Right renal cortex interstitium (tissue), 3 donors: ENCODE results near the gene MPV17L. TPM values are rescaled to one million over a fixed set of nuclear protein-coding genes. Genes with fewer than 3 reads are reported as not detected.
"Not testable (repeated sequence)": the region's sequence is repeated elsewhere in the genome, so short reads cannot be mapped to it uniquely, and the experiment has no call there.

ENCODE experiments used
- DNase-seq, 3 donors: peaks; one replicate each; pipeline ENCODE4 v3.0.0-alpha.2; 2013; ENCODE audit warnings: low read depth in 3 of 3, low spot score in 2 of 3
- polyA plus RNA-seq, 3 donors: library from polyadenylated mRNA; unstranded; fragments of 120-200 nt; gene quantifications; one replicate each; pipeline ENCODE4 v1.2.1, GENCODE V29; 2013; ENCODE audit not compliant: insufficient read length in 3 of 3

The MPV17L gene
- polyA plus RNA-seq, 3 donors: 6.8 to 8.8 (median 8.7) TPM

DNA sequence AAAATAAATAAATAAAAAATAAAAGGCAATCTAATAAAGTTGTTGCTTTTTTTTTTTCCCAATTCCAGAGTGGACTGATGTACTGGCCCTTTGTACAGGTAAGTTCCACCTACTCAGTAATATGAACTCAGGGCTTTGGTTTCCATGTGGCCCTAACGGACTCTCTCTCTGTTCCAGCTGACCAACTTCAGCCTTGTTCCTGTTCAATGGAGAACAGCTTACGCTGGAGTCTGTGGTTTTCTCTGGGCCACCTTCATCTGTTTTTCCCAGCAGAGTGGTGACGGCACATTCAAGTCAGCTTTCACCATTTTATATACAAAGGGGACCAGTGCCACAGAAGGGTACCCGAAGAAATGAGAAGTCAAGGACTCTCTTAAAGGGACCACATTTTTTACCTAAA, 12.2 kb downstream of the MPV17L start:
- not testable (repeated sequence) for DNase-seq

- DNase-seq: not testable (repeated sequence)
Measured at GRCh38 chr16:15409476-15409875, 13.9 kb downstream of the MPV17L start.

- no peak for DNase-seq
Measured at GRCh38 chr16:15415511-15415985, 20.0 kb downstream of the MPV17L start.

DNA sequence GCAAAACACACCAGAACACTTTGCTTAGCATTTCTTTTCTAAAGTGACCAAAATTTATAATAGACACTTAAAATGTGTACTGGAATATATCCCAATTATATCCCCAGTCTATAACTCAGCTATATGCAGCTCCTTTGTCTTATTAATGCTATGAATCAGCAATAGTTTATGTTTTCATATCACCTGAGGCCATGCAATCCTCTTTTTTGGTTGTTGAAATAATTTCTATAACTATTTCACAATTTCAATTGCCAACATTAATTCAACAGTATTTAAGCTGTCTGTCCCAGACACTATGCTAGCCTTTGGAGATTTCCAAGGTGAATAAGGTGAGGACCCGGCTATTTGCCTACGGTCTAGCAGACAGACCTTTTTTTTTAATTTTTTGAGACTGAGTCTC, 21.6 kb downstream of the MPV17L start:
- no peak for DNase-seq

DNA sequence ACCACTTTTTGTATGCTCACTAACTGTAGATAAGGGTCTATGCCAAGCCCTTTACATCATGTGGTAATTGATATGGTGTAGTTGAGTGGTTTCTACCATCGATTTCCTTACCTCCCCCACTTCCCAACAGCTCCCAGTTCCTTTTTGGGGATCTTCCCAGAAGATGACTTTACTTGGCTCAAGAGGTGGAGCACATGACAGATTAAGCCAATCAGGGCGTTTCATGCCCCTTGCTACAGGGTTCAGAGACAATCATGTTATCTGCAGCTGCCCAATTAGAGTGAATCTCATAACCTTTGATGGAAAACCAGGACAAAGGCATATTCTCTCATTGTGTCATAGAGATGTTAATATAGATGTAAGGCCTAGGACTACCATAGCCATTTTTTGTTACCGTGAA, 22.7 kb downstream of the MPV17L start:
- no peak for DNase-seq

DNA sequence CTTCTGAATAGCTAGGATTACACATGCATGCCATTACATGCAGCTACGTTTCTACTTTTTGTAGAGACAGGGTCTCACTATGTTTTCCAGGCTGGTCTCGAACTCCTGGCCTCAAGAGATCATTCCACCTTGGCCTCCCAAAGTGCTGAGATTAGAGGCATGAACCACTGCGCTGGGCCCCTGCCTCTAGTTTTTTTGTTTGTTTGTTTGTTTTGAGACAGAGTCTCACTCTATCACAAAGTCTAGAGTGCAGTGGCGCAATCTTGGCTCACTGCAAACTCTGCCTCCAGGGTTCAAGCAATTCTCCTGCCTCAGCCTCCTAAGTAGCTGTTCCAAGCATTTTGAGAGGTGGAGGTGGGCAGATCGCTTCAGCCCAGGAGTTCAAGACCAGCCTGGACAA, 26.1 kb downstream of the MPV17L start:
- DNase-seq: not testable (repeated sequence)

DNA sequence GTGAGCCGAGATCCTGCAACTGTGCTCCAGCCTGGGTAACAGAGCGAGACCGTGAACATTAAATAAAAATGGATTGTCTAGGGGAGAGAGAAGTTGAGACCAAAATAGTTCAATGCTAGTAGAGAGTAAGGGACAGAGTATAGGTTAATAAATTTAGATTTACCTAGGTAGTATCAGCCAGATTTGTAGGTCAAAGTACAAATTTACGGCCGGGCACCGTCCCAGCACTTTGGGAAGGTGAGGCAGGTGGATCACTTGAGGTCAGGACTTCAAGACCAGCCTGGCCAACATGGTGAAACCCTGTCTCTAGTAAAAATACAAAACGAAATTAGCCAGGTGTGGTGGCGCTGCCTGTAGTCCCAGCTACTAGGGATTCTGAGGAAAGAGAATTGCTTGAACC, 26.7 kb downstream of the MPV17L start:
- no peak for DNase-seq

GRCh38 chr16:15425861-15426260, 30.3 kb downstream of the MPV17L start:
- DNase-seq: no peak

DNA sequence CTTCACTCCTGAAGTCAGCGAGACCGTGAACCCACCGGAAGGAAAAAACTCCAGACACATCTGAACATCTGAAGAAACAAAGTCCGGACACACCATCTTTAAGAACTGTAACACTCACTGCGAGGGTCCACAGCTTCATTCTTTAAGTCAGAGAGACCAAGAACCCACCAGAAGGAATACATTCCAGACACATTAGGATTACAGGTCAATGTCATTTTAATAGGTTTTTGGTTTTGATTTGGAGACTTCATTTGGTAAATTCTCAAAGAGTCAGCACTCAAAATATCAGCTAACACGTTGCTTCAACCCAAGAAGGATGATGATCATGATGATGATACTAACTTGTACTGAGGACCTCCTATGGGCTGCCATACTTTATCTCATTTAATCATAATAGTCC, 31.2 kb downstream of the MPV17L start:
- DNase-seq: no peak

DNA sequence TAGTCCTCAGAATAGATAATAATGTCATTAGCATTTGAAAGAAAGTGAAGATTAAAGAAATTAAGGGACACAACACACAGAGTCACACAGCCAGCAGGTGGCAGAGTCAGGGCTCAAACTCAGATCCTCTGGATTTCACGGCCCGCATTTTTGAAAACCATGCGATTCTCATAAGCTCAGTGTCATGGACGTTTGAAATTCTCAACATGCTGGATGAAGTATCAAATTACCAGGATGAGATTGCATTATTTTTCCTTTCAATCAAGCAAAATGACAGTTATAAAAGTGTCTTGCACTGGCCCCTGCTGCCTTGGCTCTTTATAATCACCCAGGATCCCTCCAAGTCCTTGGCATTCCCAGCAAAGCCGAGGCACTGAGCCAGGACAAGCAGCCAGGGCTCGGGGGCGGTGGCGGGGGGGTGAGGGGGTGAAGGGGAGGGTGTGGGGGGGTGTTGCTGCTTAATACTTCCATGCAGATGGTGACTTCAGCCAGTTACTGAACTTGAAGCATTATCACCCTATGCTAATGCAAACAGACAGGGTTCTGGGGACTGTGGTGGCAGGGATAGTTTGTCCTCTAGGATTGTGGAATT, 32.2 kb downstream of the MPV17L start:
- peak in 1 of 3 donors; percentile 49 for DNase-seq

DNA sequence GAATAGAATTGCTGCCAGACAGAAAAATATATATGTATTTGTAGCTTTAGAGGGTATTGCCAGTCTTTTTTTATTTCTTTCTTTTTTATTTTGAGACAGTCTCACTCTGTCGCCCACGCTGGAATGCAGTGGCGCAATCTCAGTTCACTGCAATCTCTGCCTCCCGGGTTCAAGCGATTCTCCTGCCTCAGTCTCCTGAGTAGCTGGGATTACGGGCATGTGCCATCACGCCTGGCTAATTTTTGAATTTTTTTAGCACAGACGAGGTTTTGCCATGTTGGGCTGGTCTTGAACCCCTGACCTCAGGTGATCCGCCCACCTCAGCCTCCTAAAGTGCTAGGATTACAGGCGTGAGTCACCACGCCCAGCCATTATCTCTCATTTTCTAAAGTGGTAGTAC, 35.3 kb downstream of the MPV17L start:
- not testable (repeated sequence) for DNase-seq

DNA sequence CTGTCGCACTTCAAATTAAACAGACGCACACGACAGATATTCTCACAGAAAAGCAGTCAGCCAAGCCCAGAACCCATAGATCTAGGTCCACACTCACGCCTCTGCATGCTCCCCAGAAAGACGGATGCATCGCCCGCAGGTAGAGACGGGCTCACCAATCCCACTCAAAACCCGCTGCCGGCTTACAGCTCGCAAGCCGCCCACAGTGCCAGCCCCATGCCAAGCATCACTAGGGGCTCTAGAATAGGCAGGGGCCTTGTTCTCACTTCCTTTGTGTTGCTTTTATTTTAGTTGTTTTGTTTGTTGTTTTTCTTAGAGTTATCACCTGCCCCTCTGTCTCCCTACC, 38.5 kb downstream of the MPV17L start:
- no peak for DNase-seq

DNA sequence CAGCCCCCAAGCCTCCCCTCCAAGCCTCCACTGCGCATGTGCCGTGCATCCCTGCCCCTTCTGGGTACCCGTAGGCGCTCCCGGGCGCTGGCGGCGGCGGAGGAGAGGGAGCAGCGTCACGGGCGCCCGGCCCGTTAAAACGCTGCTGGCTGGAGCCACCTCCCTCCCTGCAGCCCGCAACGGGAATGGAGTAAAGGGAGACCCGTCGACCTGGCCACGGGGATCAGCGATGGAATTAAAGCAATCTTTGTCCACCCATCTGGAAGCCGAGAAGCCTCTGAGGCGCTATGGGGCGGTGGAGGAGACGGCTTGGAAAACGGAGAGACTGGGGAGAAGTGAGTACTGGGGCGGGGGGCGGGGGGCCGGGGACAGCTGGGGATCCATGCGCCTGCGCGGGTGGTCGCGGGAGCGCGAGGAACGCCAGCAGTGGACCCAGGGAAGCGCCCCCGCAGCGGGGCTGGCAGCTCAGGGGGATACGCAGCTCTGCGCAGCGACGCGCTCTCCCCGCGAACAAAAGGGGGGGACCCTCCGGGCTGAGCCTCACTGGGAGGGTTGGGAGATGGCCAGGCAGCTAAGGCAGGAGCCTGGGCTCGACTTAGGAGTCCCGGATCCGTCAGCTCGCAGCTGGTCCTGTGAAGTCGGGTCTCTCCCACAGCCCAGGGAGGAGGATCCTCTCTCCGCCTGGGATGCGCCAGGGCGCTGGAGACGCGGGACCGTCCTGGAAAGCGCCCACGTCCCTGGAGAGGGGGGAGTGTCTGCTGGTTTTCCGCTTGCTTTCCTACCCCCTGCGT, 39.1 kb downstream of the MPV17L start, which contains the start of gene BMERB1:
BMERB1 (plus strand) TSS at position 164 of the 791 bp plus-strand sequence; CDS start at position 230, 66 bp downstream.
- peak; percentile 48 to 61 (median 59) for DNase-seq

DNA sequence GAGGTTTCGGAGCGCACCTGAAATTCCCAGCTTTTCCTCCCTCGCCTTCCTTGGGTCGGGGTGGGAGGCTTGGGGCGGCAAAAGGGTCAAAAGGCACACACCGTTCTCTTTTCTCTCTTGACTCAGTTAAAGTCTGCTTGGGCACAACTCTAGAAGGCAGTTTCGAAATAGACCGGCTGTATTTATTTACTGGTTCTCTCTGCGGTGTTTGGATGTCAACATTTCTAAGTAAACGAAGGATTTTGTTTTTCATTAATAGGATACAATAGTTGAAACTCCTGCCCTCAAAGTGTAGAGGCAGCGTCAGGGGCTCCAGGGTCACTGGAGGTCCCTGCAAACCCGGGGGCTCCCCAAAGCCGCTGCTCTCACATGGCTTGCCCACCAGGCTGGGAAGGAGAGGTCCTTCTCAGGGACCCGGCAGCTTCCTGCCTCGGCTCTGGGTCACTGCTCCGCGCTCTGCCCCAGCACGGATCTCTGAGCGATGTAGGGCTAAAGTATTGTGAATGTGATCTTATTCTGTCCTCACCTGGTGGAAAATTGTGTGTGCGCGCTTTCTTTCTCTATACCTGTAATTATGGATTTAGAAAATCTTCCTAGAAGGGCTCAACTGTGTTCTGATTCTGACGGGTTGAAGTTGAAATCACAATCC, 39.8 kb downstream of the MPV17L start:
- no peak for DNase-seq

DNA sequence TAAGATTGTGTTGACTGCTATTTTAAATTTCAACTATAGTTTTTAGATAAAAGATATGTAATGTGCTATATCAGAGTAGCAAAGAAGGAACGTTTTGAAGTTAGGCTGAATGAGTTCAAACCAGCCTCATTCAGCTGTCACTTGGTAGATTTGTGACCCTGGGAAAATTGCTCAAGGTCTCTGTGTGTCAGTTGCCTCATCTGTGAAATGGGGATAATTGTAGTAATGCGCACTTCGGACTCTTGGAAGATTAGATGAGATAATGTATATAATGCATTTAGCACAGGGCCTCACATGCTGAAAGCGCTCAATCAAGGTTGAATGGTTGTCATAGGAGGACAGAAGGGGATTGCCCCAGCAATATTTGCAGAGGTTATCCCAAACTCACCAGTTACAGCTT, 43.5 kb downstream of the MPV17L start:
- no peak for DNase-seq

- no peak for DNase-seq
Measured at GRCh38 chr16:15439521-15439920, 44.0 kb downstream of the MPV17L start.

- DNase-seq: no peak
Measured at GRCh38 chr16:15440852-15441251, 45.3 kb downstream of the MPV17L start.

DNA sequence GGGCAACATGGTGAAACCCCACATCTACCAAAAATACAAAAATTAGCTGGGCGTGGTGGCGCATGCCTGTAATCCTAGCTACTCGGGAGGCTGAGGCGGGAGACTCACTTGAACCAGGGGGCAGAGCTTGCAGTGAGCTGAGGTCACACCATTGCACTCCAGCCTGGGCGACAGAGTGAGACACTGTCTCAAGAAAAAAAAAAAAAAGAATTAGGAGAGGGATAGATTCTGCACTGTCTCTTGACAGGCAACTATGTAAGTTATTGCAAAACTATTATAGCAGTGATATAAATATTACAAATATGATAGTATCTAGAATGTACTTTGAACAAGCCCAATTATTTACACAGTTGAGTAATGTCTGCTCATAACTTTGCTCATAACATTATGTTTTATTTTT, 46.6 kb downstream of the MPV17L start:
- DNase-seq: not testable (repeated sequence)

DNA sequence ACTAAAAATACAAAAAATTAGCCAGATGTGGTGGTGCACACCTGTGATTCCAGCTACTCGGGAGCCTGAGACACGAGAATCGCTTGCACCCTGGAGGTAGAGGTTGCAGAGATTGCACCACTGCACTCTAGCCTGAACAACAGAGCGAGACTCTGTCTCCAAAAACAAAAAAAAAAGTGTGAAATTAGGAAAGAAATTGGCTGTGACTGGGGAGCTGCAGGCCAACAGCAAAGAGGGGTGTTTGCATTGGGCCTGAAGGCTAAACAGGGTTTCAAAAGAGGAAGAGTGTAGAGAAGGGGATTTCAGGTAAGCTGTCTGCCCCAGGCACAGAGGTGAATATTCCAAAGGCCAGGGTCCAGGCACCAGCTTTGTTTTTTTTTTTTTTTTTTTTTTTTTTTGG, 48.2 kb downstream of the MPV17L start:
- DNase-seq: no peak

DNA sequence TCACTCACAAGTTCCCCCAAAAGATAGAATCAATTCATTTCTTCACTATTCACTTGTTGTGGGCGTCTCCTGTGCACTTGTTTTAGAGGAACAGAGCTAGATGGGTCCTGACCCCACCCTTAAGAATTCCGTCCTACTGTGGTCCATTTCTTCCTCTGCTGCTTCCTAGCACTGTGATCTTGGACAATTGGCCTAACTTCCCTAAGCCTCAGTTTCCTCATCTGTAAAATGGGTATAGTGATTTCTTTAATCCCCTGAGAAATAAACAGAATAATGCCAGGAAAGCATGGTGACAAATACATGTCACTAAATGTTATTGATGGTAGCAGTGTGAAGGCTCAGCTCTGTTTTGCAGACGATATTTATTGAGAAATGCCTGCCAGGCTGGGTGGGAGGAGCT, 48.7 kb downstream of the MPV17L start:
- DNase-seq: no peak

GRCh38 chr16:15445450-15445849, 49.9 kb downstream of the MPV17L start:
- no peak for DNase-seq

- no peak for DNase-seq
Measured at GRCh38 chr16:15446901-15447300, 51.3 kb downstream of the MPV17L start.
